HFF-Myc (cell line): ENCODE measurements around the gene SMOC1.

ENCODE experiments used
- DNase-seq: peaks from one replicate; pipeline ENCODE4 v3.0.0-alpha.2; 2011; ENCODE audit warnings: low read depth; ENCODE audit errors: extremely low read depth
- H3K4me3 ChIP-seq: replicated peaks from 2 replicates; pipeline ENCODE4 v1.5.1; 2011; ENCODE audit warnings: low read depth, mild to moderate bottlenecking, control low read depth, low read length
- CTCF ChIP-seq: IDR thresholded peaks from 2 replicates; pipeline ENCODE4 v1.5.1; 2012; ENCODE audit warnings: mild to moderate bottlenecking, low read depth, low read length, control low read depth; ENCODE audit errors: missing control alignments

SMOC1 gene

GRCh38 chr14:70047598-70048312, 168.5 kb downstream of the SMOC1 start:
- no peak overlapping the region for H3K4me3 ChIP-seq
- DNase-seq, result no peak
- TF ChIP-seq CTCF, result no peak

GRCh38 chr14:70048313-70048654, 169.1 kb downstream of the SMOC1 start:
- H3K4me3 ChIP-seq, result no peak overlapping the region
- DNase-seq, result no peak
- TF ChIP-seq CTCF, result no peak

- H3K4me3 ChIP-seq, result no peak overlapping the region
- no peak for TF ChIP-seq CTCF
- no peak for DNase-seq
These were observed 170.4 kb downstream of the SMOC1 start for GRCh38 chr14:70049605-70050004.

- no peak overlapping the region for H3K4me3 ChIP-seq
- no peak for TF ChIP-seq CTCF
- DNase-seq, result no peak
These were observed 170.9 kb downstream of the SMOC1 start for GRCh38 chr14:70050136-70050535.

- H3K4me3 ChIP-seq, result no peak overlapping the region
- TF ChIP-seq CTCF, result no peak
- peak; percentile 5 for DNase-seq
These were observed 173.8 kb downstream of the SMOC1 start for GRCh38 chr14:70052990-70053389.

GRCh38 chr14:70057519-70058136, 178.4 kb downstream of the SMOC1 start:
- TF ChIP-seq CTCF, result no peak
- no peak for DNase-seq
- H3K4me3 ChIP-seq, result no peak overlapping the region
